Measurements from ENCODE around the gene MTARC2.
A peak's percentile ranks its signal among the peaks of the same experiment; 100 is the strongest.
"Not testable (repeated sequence)": the region's sequence is repeated elsewhere in the genome, so short reads cannot be mapped to it uniquely, and the experiment has no call there.

The MTARC2 gene

DNA sequence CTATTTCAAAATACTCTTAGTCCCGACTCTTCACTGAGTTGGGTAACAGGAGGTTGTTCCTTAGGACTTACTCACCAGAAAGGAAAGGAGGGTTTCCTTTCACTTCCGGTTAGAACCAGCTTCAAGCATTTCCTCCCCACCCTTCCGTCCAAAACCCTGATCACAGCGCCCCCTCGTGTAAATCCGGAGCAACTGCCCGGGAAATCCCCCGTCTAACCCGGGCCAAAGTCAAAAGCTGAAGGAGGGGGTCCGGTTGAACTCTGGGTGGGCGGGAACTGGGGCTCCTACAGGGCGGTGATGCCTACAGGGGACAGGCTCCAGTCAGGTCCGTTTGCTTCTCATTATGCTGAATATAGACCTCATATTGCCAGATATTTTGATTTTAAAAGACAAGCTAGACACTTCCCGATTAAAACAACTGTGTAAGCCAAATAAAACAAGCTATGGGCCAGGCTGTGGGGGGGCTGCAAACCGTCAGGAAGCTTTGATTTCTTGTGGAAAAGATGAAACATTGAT is 15.0 kb upstream of the MTARC2 start:
- peak; percentile 39 for DNase-seq

DNA sequence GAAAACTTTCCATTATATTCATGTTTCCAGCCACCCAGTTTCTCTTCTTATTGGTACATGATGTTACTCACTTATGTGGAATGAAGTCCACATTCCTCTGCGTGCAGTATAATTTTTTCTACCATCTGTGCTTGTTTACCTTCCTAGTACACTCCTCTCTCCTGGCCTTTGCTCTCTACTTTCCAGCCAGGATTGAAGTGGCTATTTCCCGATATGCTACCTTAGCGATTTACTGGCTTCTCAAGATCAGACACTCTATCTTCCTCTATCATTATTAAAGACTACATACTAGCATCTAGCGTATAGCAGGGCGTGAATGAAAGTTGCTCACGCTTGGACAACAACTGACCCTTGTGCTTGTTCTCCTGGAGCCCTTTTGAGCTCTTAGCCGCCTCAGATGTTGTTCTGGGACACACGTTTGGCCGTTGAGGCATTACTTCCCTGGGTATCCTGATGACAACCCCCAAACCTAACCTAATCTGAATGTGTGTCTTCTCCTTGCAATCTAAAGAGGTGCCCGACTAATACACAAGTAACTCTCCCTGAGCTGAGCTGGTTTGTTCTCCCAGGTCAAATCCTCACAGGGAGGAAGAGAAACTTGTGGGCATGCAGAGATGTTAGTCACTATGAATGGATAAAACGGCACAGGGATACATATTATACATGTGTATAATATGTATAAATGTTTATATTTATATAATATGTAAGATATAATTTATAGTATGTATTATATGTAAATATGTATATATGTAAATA is 13.4 kb upstream of the MTARC2 start:
- no peak for DNase-seq

DNA sequence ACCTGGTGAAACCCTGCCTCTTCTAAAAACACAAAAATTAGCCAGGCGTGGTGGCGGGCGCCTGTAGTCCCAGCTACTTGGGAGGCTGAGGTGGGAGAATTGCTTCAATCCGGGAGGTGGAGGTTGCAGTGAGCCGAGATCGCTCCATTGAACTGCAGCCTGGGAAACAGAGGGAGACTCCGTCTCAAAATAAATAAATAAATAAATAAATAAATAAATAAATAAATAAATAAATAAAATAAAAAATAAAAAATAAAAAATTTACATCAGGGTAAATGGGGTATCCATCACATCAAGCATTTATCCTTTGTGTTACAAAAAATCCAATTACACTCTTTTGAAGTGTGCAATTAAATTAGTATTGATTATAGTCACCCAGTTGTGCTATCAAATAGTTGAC is 11.8 kb upstream of the MTARC2 start:
- DNase-seq: not testable (repeated sequence)

DNA sequence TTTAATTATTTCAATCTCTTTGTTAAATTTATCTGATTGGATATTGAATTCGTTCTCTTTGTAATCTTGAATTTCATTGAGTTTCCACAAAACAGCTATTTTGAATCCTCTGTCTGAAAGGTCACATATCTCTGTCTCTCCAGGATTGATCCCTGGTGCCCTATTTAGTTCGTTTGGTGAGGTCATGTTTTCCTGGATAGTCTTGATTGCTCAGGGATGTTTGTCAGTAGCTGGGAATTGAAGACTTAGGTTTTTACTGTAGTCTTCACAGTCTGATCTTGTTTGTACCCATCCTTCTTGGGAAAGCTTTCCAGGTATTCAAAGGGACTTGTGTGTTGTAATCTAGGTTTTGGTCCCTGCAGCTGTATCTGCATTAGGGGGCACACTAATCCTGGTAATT is 6.8 kb upstream of the MTARC2 start:
- no peak for DNase-seq

DNA sequence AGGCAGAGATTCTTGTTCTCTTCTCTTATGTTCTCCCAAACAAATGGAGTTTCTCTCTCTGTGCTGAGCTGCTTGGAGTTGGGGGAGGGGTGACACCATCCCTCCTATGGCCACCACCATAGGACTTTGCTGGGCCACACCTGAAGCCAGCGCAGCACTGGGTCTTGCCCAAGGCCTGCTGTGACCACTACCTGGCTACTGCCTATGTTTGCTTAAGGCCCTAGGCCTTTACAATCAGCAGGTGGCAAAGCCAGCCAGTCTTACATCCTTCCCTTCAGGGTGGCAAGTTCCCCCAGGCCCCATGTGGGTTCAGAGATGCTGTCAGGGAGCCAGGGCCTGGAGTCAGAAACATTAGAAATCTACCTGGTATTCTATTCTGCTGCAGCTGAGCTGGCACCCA is 6.3 kb upstream of the MTARC2 start:
- no peak for DNase-seq

DNA sequence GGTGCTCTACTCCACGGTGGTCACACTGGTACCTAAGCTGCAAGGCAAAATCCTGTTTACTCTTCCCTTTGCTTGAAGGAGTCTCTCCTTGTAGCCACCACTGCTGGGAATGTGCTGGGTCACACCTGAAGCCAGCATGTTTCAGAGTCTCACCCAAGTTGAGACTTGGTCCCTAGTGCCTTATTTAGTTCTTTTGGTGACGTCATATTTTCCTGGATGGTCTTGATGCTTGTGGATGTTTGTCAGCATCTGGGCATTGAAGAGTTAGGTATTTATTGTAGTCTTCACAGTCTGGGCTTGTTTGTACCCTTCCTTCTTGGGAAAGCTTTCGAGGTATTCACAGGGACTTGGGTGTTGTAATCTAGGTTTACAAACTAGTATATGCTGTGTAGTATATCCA is 5.6 kb upstream of the MTARC2 start:
- no peak for DNase-seq

DNA sequence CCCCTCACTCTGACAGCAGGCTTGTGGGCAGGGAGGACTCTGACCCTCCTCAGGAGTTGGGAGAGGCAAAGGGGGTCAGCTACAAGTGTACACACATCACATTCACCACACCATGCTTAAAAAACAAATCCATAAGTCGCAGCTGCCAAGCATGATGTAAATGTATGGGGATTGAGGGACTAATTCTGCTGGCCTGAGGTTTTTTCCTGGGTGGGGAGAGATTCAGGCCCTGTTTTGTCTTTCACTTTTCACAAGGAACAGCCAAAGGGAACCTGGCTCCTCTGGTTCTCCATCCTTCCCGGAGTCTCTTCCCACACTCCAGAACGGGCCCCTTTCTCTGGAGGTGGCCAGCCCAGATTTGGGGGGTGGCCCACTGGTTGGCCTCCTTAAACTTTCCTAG is 1.3 kb upstream of the MTARC2 start:
- no peak for DNase-seq

GRCh38 chr1:220747437-220748088 is 559 bp upstream of the MTARC2 start:
- no peak for DNase-seq

- no peak for DNase-seq
Measured at GRCh38 chr1:220748936-220749335, 814 bp downstream of the MTARC2 start.

GRCh38 chr1:220750131-220750515 is 2.0 kb downstream of the MTARC2 start:
- no peak for DNase-seq

GRCh38 chr1:220751111-220751510 is 3.0 kb downstream of the MTARC2 start:
- no peak for DNase-seq

- DNase-seq: no peak
Measured at GRCh38 chr1:220754212-220754917, 6.2 kb downstream of the MTARC2 start.

DNA sequence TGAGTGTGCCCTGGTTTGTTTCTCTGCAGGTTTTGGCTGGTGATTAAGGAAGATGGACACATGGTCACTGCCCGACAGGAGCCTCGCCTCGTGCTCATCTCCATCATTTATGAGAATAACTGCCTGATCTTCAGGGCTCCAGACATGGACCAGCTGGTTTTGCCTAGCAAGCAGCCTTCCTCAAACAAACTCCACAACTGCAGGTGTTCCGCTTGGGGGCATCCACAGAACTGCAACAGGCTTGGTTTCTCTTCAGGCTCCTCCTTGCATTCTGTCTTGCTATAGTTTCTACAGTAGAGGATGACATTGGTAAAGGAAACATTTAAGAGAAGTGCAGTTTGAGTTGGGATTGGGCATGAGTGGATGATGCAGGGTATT is 6.8 kb downstream of the MTARC2 start:
- DNase-seq: no peak

DNA sequence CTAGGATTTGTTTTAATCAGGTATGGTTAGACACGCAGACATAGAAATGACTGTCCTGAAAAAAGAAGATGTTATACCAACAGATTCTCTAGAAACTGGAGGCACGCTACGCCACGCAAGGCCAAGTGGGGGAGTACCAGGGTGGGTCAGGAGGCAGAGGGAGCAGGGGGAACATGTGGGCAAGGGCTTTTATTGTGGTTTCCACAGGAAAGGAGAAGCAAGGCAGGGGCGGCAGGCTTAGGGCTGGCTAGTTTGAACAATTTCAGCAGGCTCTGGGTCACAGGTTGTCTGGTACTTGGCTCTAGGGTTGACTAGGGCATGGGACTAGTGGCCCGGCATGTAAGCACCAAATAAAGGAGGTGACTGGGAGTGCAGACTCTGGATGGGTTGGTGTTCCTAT is 7.2 kb downstream of the MTARC2 start:
- DNase-seq: no peak

DNA sequence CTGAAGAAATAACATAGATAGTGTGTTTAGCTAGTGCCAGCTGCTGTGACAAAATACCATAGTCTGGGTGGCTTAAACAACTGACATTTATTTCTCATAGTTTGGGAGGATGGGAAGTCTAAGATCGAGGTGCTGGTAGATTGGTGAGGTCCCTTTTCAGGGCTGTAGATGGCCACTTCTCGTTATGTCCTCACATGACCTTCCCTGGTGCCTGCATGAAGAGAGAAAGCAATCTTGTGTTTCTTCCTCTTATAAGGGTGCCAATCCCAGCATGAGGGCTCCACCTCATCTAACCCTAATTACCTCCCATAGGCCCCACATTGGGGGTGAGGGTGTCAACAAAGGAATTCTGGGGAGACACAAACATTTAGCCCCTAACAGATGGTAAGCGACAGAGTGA is 9.3 kb downstream of the MTARC2 start:
- DNase-seq: no peak

- no peak for DNase-seq
Measured at GRCh38 chr1:220759147-220759546, 11.0 kb downstream of the MTARC2 start.

- no peak for DNase-seq
Measured at GRCh38 chr1:220761688-220762427, 13.7 kb downstream of the MTARC2 start.

DNA sequence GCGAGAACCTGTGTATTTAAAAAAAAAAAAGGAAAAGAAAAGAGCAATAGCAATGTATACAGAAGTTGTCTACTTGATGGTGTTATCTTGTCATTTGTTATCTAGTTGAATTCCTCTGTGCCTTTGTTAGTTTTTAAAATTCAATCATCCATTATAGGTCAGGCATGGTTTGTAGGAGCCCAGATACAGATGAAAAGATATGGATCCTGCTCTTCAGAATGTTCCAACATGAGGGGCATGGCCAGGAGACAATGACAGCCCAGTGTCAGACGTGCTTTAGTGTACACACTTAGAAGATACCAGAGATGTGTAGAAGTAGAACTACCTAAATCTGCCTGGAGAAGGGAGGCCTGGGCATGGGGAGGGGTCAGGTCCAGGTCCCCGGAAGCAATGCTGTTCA is 16.6 kb downstream of the MTARC2 start:
- DNase-seq: no peak

- DNase-seq: no peak
Measured at GRCh38 chr1:220767312-220768125, 19.4 kb downstream of the MTARC2 start.

- no peak for DNase-seq
Measured at GRCh38 chr1:220768126-220768601, 20.0 kb downstream of the MTARC2 start.

- no peak for DNase-seq
Measured at GRCh38 chr1:220769205-220769604, 21.1 kb downstream of the MTARC2 start.

GRCh38 chr1:220770245-220770913 is 22.3 kb downstream of the MTARC2 start:
- DNase-seq: no peak
